WTC11 (cell line): ENCODE results near the gene INMT.

Experiments used
- FOXP1 ChIP-seq: sonication (generic); formaldehyde crosslinking; IDR thresholded peaks from 2 replicates; pipeline ENCODE4 v1.8.0; 2022; ENCODE audit warnings: missing genetic modification reagents, mild to moderate bottlenecking, moderate library complexity, borderline replicate concordance
- SMAD3 ChIP-seq: sonication (generic); formaldehyde crosslinking; IDR thresholded peaks from 2 replicates; pipeline ENCODE4 v1.8.0; 2022; ENCODE audit warnings: missing genetic modification reagents, mild to moderate bottlenecking, borderline replicate concordance
- ZNF121 ChIP-seq: sonication (generic); formaldehyde crosslinking; IDR thresholded peaks from 2 replicates; pipeline ENCODE4 v1.8.0; 2023; ENCODE audit warnings: missing genetic modification reagents
- TF ChIP-seq, protein P1 (sequence below): fragments of 200-600 bp; IDR thresholded peaks from 2 replicates; pipeline ENCODE4 v1.8.0; 2022; ENCODE audit warnings: antibody characterized with exemption

DNA sequence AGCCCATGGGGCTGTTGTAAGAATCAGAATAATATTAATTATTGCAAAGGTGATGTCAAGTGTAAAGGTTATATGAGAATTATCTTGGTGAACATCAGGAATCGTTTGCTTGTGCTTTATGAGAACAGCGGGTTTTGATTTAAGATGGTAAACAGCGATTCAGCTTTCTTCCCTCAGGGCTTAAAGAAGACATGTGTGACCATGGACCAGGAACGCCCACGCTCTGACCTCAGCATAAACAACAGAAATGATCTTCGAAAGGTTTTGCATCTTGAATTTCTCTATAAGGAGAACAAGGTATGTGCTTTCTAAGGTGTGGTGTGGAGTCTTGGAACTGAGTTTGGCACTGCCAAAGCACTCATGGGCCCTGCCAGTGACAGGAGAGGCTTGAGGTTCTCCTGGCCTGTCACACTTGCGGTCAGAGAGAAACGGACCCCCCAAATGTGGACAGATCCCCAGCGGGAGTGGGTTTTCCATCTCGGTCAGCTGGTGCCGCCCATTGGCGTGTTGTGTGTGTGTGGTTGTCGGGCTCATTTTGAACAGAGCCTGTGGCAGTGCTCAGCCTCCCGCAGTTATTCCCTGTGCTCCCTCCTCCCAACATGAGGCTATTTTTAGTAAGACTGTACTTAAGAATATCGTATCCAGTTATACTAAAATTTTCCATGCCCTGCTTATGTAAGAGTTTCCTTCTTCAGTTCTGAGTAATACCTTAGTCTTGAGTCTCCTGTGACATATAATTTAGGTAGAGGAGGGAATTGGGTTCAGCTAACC is 26.5 kb downstream of the INMT start:
- no peak for TF ChIP-seq SMAD3
- TF ChIP-seq ZNF121 (CRISPR knock-in tag) = no peak
- TF ChIP-seq FOXP1 (CRISPR knock-in tag) = no peak
- TF ChIP-seq, protein P1, sequence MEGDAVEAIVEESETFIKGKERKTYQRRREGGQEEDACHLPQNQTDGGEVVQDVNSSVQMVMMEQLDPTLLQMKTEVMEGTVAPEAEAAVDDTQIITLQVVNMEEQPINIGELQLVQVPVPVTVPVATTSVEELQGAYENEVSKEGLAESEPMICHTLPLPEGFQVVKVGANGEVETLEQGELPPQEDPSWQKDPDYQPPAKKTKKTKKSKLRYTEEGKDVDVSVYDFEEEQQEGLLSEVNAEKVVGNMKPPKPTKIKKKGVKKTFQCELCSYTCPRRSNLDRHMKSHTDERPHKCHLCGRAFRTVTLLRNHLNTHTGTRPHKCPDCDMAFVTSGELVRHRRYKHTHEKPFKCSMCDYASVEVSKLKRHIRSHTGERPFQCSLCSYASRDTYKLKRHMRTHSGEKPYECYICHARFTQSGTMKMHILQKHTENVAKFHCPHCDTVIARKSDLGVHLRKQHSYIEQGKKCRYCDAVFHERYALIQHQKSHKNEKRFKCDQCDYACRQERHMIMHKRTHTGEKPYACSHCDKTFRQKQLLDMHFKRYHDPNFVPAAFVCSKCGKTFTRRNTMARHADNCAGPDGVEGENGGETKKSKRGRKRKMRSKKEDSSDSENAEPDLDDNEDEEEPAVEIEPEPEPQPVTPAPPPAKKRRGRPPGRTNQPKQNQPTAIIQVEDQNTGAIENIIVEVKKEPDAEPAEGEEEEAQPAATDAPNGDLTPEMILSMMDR = no peak
